Panc1 (cell line): ENCODE measurements around the gene RHBDD1.

Experiments used
- CTCF ChIP-seq: fragments of 450-650 bp; IDR thresholded peaks from 2 replicates; pipeline ENCODE4 v1.5.1; 2017; ENCODE audit warnings: mild to moderate bottlenecking
- POLR2AphosphoS5 ChIP-seq: IDR thresholded peaks from 2 replicates; pipeline ENCODE4 v1.6.1; 2012; ENCODE audit warnings: mild to moderate bottlenecking, low read depth, low read length, moderate library complexity
- SIN3A ChIP-seq: IDR thresholded peaks from 2 replicates; pipeline ENCODE4 v1.6.1; 2012; ENCODE audit warnings: low read depth, mild to moderate bottlenecking, low read length, moderate library complexity, borderline replicate concordance; ENCODE audit not compliant: insufficient read depth
- TCF7L2 ChIP-seq: IDR thresholded peaks from 2 replicates; pipeline ENCODE4 v1.6.1; 2011; ENCODE audit warnings: mild to moderate bottlenecking, low read depth, low read length, inconsistent platforms
- TF ChIP-seq, protein P1 (sequence below), 2 experiments: IDR thresholded peaks; 2 replicates each; pipeline ENCODE4 v1.6.1; 2011 to 2012; ENCODE audit warnings: low read depth in 2 of 2, control low read depth in 1 of 2, low read length in 1 of 2, mild to moderate bottlenecking in 1 of 2, moderate library complexity in 1 of 2; ENCODE audit not compliant: insufficient read depth in 1 of 2

DNA sequence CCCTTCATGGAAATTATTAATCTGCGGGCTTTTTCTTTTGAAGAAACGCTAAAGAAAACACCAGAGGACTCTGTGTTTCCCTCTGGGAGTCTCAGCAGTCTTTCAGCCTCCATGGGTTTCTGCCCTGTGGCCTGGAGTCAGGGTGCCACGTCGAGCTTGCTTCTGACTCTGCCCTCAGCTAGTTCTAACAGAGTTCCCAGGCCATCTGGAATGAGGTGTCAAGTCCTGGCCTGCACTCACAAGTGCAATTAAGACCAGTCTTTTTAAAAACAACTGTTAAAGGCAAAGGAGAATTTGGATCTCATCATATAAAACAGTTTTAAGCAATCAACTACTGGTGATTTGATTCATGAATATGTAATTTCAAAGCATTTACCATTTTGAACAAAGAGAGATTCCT lies 157.3 kb downstream of the RHBDD1 start:
- TF ChIP-seq CTCF (no peak), POLR2AphosphoS5 (no peak), SIN3A (no peak), TCF7L2 (no peak)
- TF ChIP-seq, protein P1, sequence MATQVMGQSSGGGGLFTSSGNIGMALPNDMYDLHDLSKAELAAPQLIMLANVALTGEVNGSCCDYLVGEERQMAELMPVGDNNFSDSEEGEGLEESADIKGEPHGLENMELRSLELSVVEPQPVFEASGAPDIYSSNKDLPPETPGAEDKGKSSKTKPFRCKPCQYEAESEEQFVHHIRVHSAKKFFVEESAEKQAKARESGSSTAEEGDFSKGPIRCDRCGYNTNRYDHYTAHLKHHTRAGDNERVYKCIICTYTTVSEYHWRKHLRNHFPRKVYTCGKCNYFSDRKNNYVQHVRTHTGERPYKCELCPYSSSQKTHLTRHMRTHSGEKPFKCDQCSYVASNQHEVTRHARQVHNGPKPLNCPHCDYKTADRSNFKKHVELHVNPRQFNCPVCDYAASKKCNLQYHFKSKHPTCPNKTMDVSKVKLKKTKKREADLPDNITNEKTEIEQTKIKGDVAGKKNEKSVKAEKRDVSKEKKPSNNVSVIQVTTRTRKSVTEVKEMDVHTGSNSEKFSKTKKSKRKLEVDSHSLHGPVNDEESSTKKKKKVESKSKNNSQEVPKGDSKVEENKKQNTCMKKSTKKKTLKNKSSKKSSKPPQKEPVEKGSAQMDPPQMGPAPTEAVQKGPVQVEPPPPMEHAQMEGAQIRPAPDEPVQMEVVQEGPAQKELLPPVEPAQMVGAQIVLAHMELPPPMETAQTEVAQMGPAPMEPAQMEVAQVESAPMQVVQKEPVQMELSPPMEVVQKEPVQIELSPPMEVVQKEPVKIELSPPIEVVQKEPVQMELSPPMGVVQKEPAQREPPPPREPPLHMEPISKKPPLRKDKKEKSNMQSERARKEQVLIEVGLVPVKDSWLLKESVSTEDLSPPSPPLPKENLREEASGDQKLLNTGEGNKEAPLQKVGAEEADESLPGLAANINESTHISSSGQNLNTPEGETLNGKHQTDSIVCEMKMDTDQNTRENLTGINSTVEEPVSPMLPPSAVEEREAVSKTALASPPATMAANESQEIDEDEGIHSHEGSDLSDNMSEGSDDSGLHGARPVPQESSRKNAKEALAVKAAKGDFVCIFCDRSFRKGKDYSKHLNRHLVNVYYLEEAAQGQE (IDR thresholded peaks at IDR 0.05; ENCODE audit: insufficient read depth in 1 of 2, low read depth in 2 of 2, low read length in 1 of 2) = no peak
